ENCODE results near the gene CLK3. TPM values are rescaled to one million over a fixed set of nuclear protein-coding genes. Genes with fewer than 3 reads are reported as not detected.
"Not testable (repeated sequence)": the region's sequence is repeated elsewhere in the genome, so short reads cannot be mapped to it uniquely, and the experiment has no call there.

Gene CLK3
- total RNA-seq, 1 experiment from 2014 or later, result 56.2 TPM

GRCh38 chr15:74597146-74597705, 18.4 kb upstream of the CLK3 start:
- H3K4me1 ChIP-seq (ENCODE audit: insufficient read depth, low read length); BruUV-seq (replicated peaks); intact Hi-C loops (cut with micrococcal nuclease); H3F3A ChIP-seq (ENCODE audit: low read length, unreplicated experiment); H3K9ac ChIP-seq (ENCODE audit: low read length); H3K4me3 ChIP-seq (ENCODE audit: low read length); POLR2A ChIA-PET (ENCODE audit: unreplicated experiment); DNase-seq; CTCF ChIA-PET; H3K9me3 ChIP-seq (ENCODE audit: low read length); H3K27me3 ChIP-seq (ENCODE audit: low read length); H3K9me2 ChIP-seq (replicated peaks; ENCODE audit: low read length); H3K4me2 ChIP-seq (ENCODE audit: low read length); H4K20me1 ChIP-seq (ENCODE audit: low read length); H3K79me2 ChIP-seq (ENCODE audit: low read length); H3K27ac ChIP-seq (ENCODE audit: low read length); H2AFZ ChIP-seq (ENCODE audit: low read length); ATAC-seq: not testable (repeated sequence)
- H3K36me3 ChIP-seq (ENCODE audit: low read depth, low read length), result peaks cover 23% of the 10 kb centered on the region; the same call in 1 of the 2 replicates

GRCh38 chr15:74598126-74598842, 17.4 kb upstream of the CLK3 start:
- no peak for ATAC-seq

DNA sequence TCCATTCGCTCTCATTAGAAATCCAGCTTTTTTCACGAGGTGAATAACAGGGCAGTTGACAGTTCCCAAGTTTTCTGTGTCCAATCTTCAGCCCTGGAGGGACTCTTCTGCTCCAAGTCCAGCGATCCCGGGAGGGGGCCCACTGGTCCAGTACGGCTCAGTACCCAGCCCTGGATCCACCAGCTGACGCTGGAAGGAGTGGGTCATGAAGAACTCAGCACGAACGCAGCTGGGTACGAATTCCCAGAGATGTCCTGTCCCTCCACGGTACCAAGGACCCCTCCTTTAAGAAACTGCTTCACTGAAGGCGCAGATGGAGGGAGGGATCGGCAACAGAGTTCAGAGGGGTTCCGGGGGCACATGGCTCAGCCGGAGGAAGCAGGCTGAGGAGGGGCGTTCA, 16.5 kb upstream of the CLK3 start:
- no peak for TF ChIP-seq EZH2phosphoT487 (IDR thresholded peaks at IDR 0.05; ENCODE audit: borderline replicate concordance, low read length)
- TF ChIP-seq, protein P1, sequence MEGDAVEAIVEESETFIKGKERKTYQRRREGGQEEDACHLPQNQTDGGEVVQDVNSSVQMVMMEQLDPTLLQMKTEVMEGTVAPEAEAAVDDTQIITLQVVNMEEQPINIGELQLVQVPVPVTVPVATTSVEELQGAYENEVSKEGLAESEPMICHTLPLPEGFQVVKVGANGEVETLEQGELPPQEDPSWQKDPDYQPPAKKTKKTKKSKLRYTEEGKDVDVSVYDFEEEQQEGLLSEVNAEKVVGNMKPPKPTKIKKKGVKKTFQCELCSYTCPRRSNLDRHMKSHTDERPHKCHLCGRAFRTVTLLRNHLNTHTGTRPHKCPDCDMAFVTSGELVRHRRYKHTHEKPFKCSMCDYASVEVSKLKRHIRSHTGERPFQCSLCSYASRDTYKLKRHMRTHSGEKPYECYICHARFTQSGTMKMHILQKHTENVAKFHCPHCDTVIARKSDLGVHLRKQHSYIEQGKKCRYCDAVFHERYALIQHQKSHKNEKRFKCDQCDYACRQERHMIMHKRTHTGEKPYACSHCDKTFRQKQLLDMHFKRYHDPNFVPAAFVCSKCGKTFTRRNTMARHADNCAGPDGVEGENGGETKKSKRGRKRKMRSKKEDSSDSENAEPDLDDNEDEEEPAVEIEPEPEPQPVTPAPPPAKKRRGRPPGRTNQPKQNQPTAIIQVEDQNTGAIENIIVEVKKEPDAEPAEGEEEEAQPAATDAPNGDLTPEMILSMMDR (conservative IDR thresholded peaks at IDR 0.05; ENCODE audit: low read depth, low read length), result no peak
- H2AFZ ChIP-seq (ENCODE audit: low read length), result no peak overlapping the region
- intact Hi-C loops (cut with micrococcal nuclease), result no loop called here

More at GRCh38 chr15:74598126-74598842, 17.4 kb upstream of the CLK3 start:
- Histone ChIP-seq H3K9ac (ENCODE audit: low read length) (no peak overlapping the region), H3K79me2 (ENCODE audit: low read length) (no peaks in the 10 kb centered on the region), H3K4me1 (ENCODE audit: insufficient read depth, low read length) (no peaks in the 10 kb centered on the region), H3F3A (ENCODE audit: low read length, unreplicated experiment) (no peaks in the 10 kb centered on the region), H3K9me3 (ENCODE audit: low read length) (no peaks in the 10 kb centered on the region), H3K4me2 (ENCODE audit: low read length) (no peak overlapping the region), H3K27ac (ENCODE audit: low read length) (no peak overlapping the region), H3K4me3 (ENCODE audit: low read length) (no peak overlapping the region), H3K36me3 (ENCODE audit: low read depth, low read length) (peaks cover 17% of the 10 kb centered on the region; the same call in 1 of the 2 replicates), H4K20me1 (ENCODE audit: low read length) (no peaks in the 10 kb centered on the region), H3K27me3 (ENCODE audit: low read length) (no peaks in the 10 kb centered on the region), H3K9me2 (replicated peaks; ENCODE audit: low read length) (no peaks in the 10 kb centered on the region), H2AFZ (ENCODE audit: low read length) (no peak overlapping the region)
- BruUV-seq (replicated peaks), result no TSS peak
- DNase-seq, result no peak
- POLR2A ChIA-PET (ENCODE audit: unreplicated experiment), result no interaction called here
- CTCF ChIA-PET, result no interaction called here
- intact Hi-C loops (cut with micrococcal nuclease), result no loop called here
- TF ChIP-seq EZH2phosphoT487 (IDR thresholded peaks at IDR 0.05; ENCODE audit: borderline replicate concordance, low read length) (no peak), EZH2 (IDR thresholded peaks at IDR 0.05; ENCODE audit: low read length, unreplicated experiment) (no peak)
- TF ChIP-seq, protein P1 (conservative IDR thresholded peaks at IDR 0.05; ENCODE audit: low read depth, low read length), result no peak

More for the DNA sequence above, 16.5 kb upstream of the CLK3 start:
- no peak overlapping the region for H3K27ac ChIP-seq (ENCODE audit: low read length)
- H3K36me3 ChIP-seq (ENCODE audit: low read depth, low read length), result peaks cover 12% of the 10 kb centered on the region; the same call in 1 of the 2 replicates
- no peaks in the 10 kb centered on the region for H3K79me2 ChIP-seq (ENCODE audit: low read length)
- no peaks in the 10 kb centered on the region for H3F3A ChIP-seq (ENCODE audit: low read length, unreplicated experiment)
- TSS peak; percentile 8 for BruUV-seq (replicated peaks)
- DNase-seq, result no peak
- H3K9me2 ChIP-seq (replicated peaks; ENCODE audit: low read length), result no peaks in the 10 kb centered on the region
- no peak overlapping the region for H3K4me2 ChIP-seq (ENCODE audit: low read length)
- H3K9me3 ChIP-seq (ENCODE audit: low read length), result no peaks in the 10 kb centered on the region
- no peaks in the 10 kb centered on the region for H4K20me1 ChIP-seq (ENCODE audit: low read length)
- no peak overlapping the region for H3K4me3 ChIP-seq (ENCODE audit: low read length)
- POLR2A ChIA-PET (ENCODE audit: unreplicated experiment), result no interaction called here
- H3K27me3 ChIP-seq (ENCODE audit: low read length), result no peaks in the 10 kb centered on the region
- no peaks in the 10 kb centered on the region for H3K4me1 ChIP-seq (ENCODE audit: insufficient read depth, low read length)
- CTCF ChIA-PET, result no interaction called here
- H3K9ac ChIP-seq (ENCODE audit: low read length), result no peak overlapping the region
- no peak for ATAC-seq
